IMR-90 (cell line): ENCODE results near the gene CD38. TPM values are rescaled to one million over a fixed set of nuclear protein-coding genes. Genes with fewer than 3 reads are reported as not detected.

ENCODE experiments used
- ATAC-seq: fragments of 200-7000 bp; cut with Tn5 transposase; 2 replicates; pipeline ENCODE4 v1.9.1; 2020; ENCODE audit warnings: low read depth, mild to moderate bottlenecking, moderate library complexity
- BruUV-seq: library from RNA; stranded (reverse); fragments of 400-500 nt; replicated peaks from 2 replicates; lab custom pipeline; 2021; lab: Mats Ljungman, UMichigan
- CTCF ChIA-PET: fragments of 300-600 bp; formaldehyde crosslinking; extraction: SDS; loops from one replicate; lab custom pipeline; 2021; ENCODE audit warnings: antibody characterized with exemption; lab: Yijun Ruan, JAX
- POLR2A ChIA-PET: fragments of 300-600 bp; sonication (Branson Sonifier 250); formaldehyde crosslinking; loops from one replicate; lab custom pipeline; 2022; ENCODE audit warnings: antibody characterized with exemption; ENCODE audit not compliant: unreplicated experiment; lab: Charles Lee
- DNase-seq: peaks from one replicate; pipeline ENCODE4 v3.0.0; 2013
- H2AFZ ChIP-seq: replicated peaks from 2 replicates; pipeline ENCODE3; 2013; ENCODE audit warnings: low read length, mild to moderate bottlenecking; ENCODE audit not compliant: poor library complexity
- H2AK5ac ChIP-seq: 2 replicates; pipeline ENCODE4 v1.6.1; 2013; ENCODE audit warnings: low read depth, low read length, inconsistent platforms
- H2AK9ac ChIP-seq: replicated peaks from 2 replicates; pipeline ENCODE3; 2013; ENCODE audit warnings: mild to moderate bottlenecking, low read depth, low read length, moderate library complexity; ENCODE audit not compliant: poor library complexity
- H2BK120ac ChIP-seq: 2 replicates; pipeline ENCODE4 v1.6.1; 2013; ENCODE audit warnings: low read depth, low read length, inconsistent platforms
- H2BK15ac ChIP-seq: 3 replicates; pipeline ENCODE4 v1.6.1; 2013; ENCODE audit warnings: low read depth, low read length, inconsistent platforms
- H2BK20ac ChIP-seq: 2 replicates; pipeline ENCODE4 v1.6.1; 2013; ENCODE audit warnings: low read depth, mild to moderate bottlenecking, inconsistent platforms, low read length, moderate library complexity
- H2BK5ac ChIP-seq: 2 replicates; pipeline ENCODE4 v1.6.1; 2013; ENCODE audit warnings: mild to moderate bottlenecking, low read depth, low read length, inconsistent platforms; ENCODE audit not compliant: poor library complexity, severe bottlenecking
- H3K14ac ChIP-seq: replicated peaks from 2 replicates; pipeline ENCODE4 v1.6.1; 2013; ENCODE audit warnings: low read depth, low read length, inconsistent platforms
- H3K18ac ChIP-seq: 2 replicates; pipeline ENCODE4 v1.6.1; 2013; ENCODE audit warnings: low read depth, low read length, control low read depth
- H3K23ac ChIP-seq: 2 replicates; pipeline ENCODE4 v1.6.1; 2013; ENCODE audit warnings: low read depth, low read length, inconsistent platforms
- H3K27ac ChIP-seq: 2 replicates; pipeline ENCODE4 v1.5.1; 2013; ENCODE audit warnings: mild to moderate bottlenecking, control low read depth, low read length; ENCODE audit not compliant: insufficient read depth
- H3K27me3 ChIP-seq: 2 replicates; pipeline ENCODE4 v1.6.1; 2013; ENCODE audit warnings: low read length; ENCODE audit not compliant: control insufficient read depth, insufficient read depth
- H3K36me3 ChIP-seq: 2 replicates; pipeline ENCODE4 v1.6.1; 2013; ENCODE audit warnings: low read length, mixed read lengths; ENCODE audit not compliant: control insufficient read depth, insufficient read depth
- H3K4ac ChIP-seq: 2 replicates; pipeline ENCODE4 v1.6.1; 2013; ENCODE audit warnings: low read depth, low read length, inconsistent platforms
- H3K4me1 ChIP-seq: 2 replicates; pipeline ENCODE4 v1.6.1; 2013; ENCODE audit warnings: low read length, mixed read lengths; ENCODE audit not compliant: control insufficient read depth, insufficient read depth
- H3K4me2 ChIP-seq: 2 replicates; pipeline ENCODE4 v1.6.1; 2013; ENCODE audit warnings: low read depth, mild to moderate bottlenecking, control low read depth, low read length, moderate library complexity
- H3K4me3 ChIP-seq: 2 replicates; pipeline ENCODE4 v1.5.1; 2013; ENCODE audit warnings: low read depth, mild to moderate bottlenecking, control low read depth, low read length, moderate library complexity; ENCODE audit not compliant: insufficient read depth
- H3K56ac ChIP-seq: 2 replicates; pipeline ENCODE4 v1.6.1; 2013; ENCODE audit warnings: low read length, inconsistent platforms; ENCODE audit not compliant: insufficient read depth; ENCODE audit errors: extremely low read depth
- H3K79me1 ChIP-seq, 2 experiments: 2 replicates each; pipeline ENCODE4 v1.6.1; 2013; ENCODE audit warnings: low read length in 2 of 2, inconsistent platforms in 1 of 2, low read depth in 1 of 2
- H3K9ac ChIP-seq: 2 replicates; pipeline ENCODE4 v1.6.1; 2013; ENCODE audit warnings: low read depth, low read length, control low read depth
- H3K9me1 ChIP-seq: 2 replicates; pipeline ENCODE4 v1.6.1; 2013; ENCODE audit warnings: low read length, inconsistent platforms; ENCODE audit not compliant: insufficient read depth
- H3K9me3 ChIP-seq: 2 replicates; pipeline ENCODE4 v1.6.1; 2013; ENCODE audit warnings: low read length; ENCODE audit not compliant: control insufficient read depth, insufficient read depth
- H4K20me1 ChIP-seq: 2 replicates; pipeline ENCODE4 v1.6.1; 2013; ENCODE audit warnings: low read length, inconsistent platforms; ENCODE audit not compliant: insufficient read depth
- H4K5ac ChIP-seq: 2 replicates; pipeline ENCODE4 v1.6.1; 2013; ENCODE audit warnings: mild to moderate bottlenecking, low read depth, low read length, control low read depth
- H4K8ac ChIP-seq, 2 experiments: 2 replicates each; pipeline ENCODE4 v1.6.1; 2013; ENCODE audit warnings: low read depth in 2 of 2, low read length in 2 of 2, control low read depth in 1 of 2, inconsistent platforms in 1 of 2
- H4K91ac ChIP-seq: 2 replicates; pipeline ENCODE4 v1.6.1; 2013; ENCODE audit warnings: low read depth, low read length, inconsistent platforms; ENCODE audit not compliant: insufficient read depth
- BHLHE40 ChIP-seq: fragments of 150-350 bp; IDR thresholded peaks from 2 replicates; pipeline ENCODE4 v1.6.1; 2016; ENCODE audit warnings: mild to moderate bottlenecking, low read depth, low read length
- CEBPB ChIP-seq: IDR thresholded peaks from 2 replicates; pipeline ENCODE4 v1.6.1; 2012; ENCODE audit warnings: low read depth, low read length, improper control_type of control experiment
- CHD1 ChIP-seq: IDR thresholded peaks from 2 replicates; pipeline ENCODE4 v1.6.1; 2012; ENCODE audit warnings: low read depth, low read length, improper control_type of control experiment
- FOS ChIP-seq: fragments of 150-350 bp; IDR thresholded peaks from 2 replicates; pipeline ENCODE4 v1.6.1; 2016; ENCODE audit warnings: low read depth, low read length
- MAFK ChIP-seq: IDR thresholded peaks from 2 replicates; pipeline ENCODE4 v1.6.1; 2012; ENCODE audit warnings: low read depth, low read length, improper control_type of control experiment
- MAZ ChIP-seq: IDR thresholded peaks from 2 replicates; pipeline ENCODE4 v1.6.1; 2012; ENCODE audit warnings: low read depth, mild to moderate bottlenecking, low read length, improper control_type of control experiment, moderate library complexity, borderline replicate concordance
- MXI1 ChIP-seq: IDR thresholded peaks from 2 replicates; pipeline ENCODE4 v1.6.1; 2012; ENCODE audit warnings: low read depth, mild to moderate bottlenecking, low read length, moderate library complexity, borderline replicate concordance
- NFE2L2 ChIP-seq: fragments of 150-350 bp; IDR thresholded peaks from 2 replicates; pipeline ENCODE4 v1.6.1; 2016; ENCODE audit warnings: low read depth, mild to moderate bottlenecking, low read length
- POLR2A ChIP-seq: IDR thresholded peaks from 2 replicates; pipeline ENCODE4 v1.6.1; 2012; ENCODE audit warnings: mild to moderate bottlenecking, low read depth, low read length
- RAD21 ChIP-seq: IDR thresholded peaks from 2 replicates; pipeline ENCODE4 v1.6.1; 2012; ENCODE audit warnings: low read length, improper control_type of control experiment
- RCOR1 ChIP-seq: IDR thresholded peaks from 2 replicates; pipeline ENCODE4 v1.6.1; 2012; ENCODE audit warnings: mild to moderate bottlenecking, low read length, improper control_type of control experiment; ENCODE audit not compliant: insufficient replicate concordance
- RFX5 ChIP-seq: IDR thresholded peaks from 2 replicates; pipeline ENCODE4 v1.8.0; 2012; ENCODE audit warnings: low read depth, mild to moderate bottlenecking, low read length, moderate library complexity
- SMC3 ChIP-seq: fragments of 150-350 bp; IDR thresholded peaks from 2 replicates; pipeline ENCODE4 v1.6.1; 2016; ENCODE audit warnings: low read depth, mild to moderate bottlenecking, antibody characterized with exemption, low read length, moderate library complexity
- USF2 ChIP-seq: fragments of 150-350 bp; IDR thresholded peaks from 2 replicates; pipeline ENCODE4 v1.6.1; 2017; ENCODE audit warnings: mild to moderate bottlenecking, antibody characterized with exemption, low read length, low read depth
- WGBS, 2 experiments: methylation state at CpG; one replicate each; pipeline versions ENCODE4 v1.1.5 to v1.1.7; 2013; ENCODE audit warnings: missing lambda C conversion rate in 2 of 2; ENCODE audit not compliant: insufficient read length in 1 of 2; ENCODE audit errors: extremely low coverage in 2 of 2; 5-methylcytosine and 5-hydroxymethylcytosine counted together
- dilution Hi-C: fragments of 300-500 bp; cut with HindIII; formaldehyde crosslinking; loops from one replicate; pipeline ENCODE4 v1.14.3; 2018; ENCODE audit warnings: low sequenced_read_pairs; ENCODE audit not compliant: unreplicated experiment
- in situ Hi-C: fragments of 300-500 bp; cut with MboI; formaldehyde crosslinking; loops from 3 replicates; pipeline ENCODE4 v1.14.3; 2019; ENCODE audit warnings: low sequenced_read_pairs, inconsistent platforms, mixed read lengths
- intact Hi-C: fragments of 100-400 bp; cut with micrococcal nuclease; formaldehyde crosslinking; loops from 2 replicates; pipeline ENCODE4 v1.10.0; 2022
- polyA plus RNA-seq, 3 experiments: library from polyadenylated mRNA; depleted of rRNA; stranded (reverse); fragments of >200 nt; gene quantifications; 2 replicates each; pipeline ENCODE4 v1.2.3, GENCODE V29; 2012; ENCODE audit warnings: low replicate concordance in 1 of 3
- total RNA-seq: library from RNA; depleted of rRNA; stranded (reverse); fragments of >200 nt; gene quantifications from 2 replicates; pipeline ENCODE4 v1.2.3, GENCODE V29; 2012
- TF ChIP-seq, protein P1 (sequence below): conservative IDR thresholded peaks from 2 replicates; pipeline ENCODE4 v1.5.1; 2012; ENCODE audit warnings: mild to moderate bottlenecking, low read depth, low read length, improper control_type of control experiment
- TF ChIP-seq, protein P2 (sequence below): fragments of 150-350 bp; IDR thresholded peaks from 2 replicates; pipeline ENCODE4 v1.6.1; 2016; ENCODE audit warnings: low read depth, mild to moderate bottlenecking, low read length, moderate library complexity, borderline replicate concordance

CD38 gene
- total and polyA plus RNA-seq, 2 of the 4 experiments (the other 2 are of a cell fraction) = not detected

- Histone ChIP-seq H3K14ac (no peak overlapping the region), H3K4ac (no peak overlapping the region), H3K23ac (no peak overlapping the region), H2BK15ac (no peak overlapping the region), H2BK20ac (no peak overlapping the region), H3K9ac (no peak overlapping the region), H3K9me1 (no peaks in the 10 kb centered on the region), H3K9me3 (no peaks in the 10 kb centered on the region), H2AK5ac (no peak overlapping the region), H3K27me3 (peaks cover 27% of the 10 kb centered on the region), H2BK5ac (no peak overlapping the region), H4K91ac (no peak overlapping the region), H4K8ac (no peak overlapping the region), H3K79me1 (no peaks in the 10 kb centered on the region), H4K5ac (no peak overlapping the region), H3K4me3 (no peak overlapping the region), H2AK9ac (no peak overlapping the region), H3K36me3 (no peaks in the 10 kb centered on the region), H4K20me1 (no peaks in the 10 kb centered on the region), H3K56ac (no peak overlapping the region), H3K4me1 (no peaks in the 10 kb centered on the region), H3K27ac (no peak overlapping the region), H2AFZ (no peak overlapping the region), H2BK120ac (no peak overlapping the region), H3K4me2 (no peak overlapping the region), H3K18ac (no peak overlapping the region)
- no TSS peak for BruUV-seq
- POLR2A ChIA-PET = no interaction called here
- intact Hi-C loops (no loop called here), dilution Hi-C loops (no loop called here), in situ Hi-C loops (no loop called here)
- DNase-seq = no peak
- CTCF ChIA-PET = no interaction called here
- TF ChIP-seq MAZ (no peak), CHD1 (no peak), USF2 (no peak), RAD21 (no peak), FOS (no peak), MAFK (no peak), RFX5 (no peak), MXI1 (no peak), NFE2L2 (no peak), RCOR1 (no peak), SMC3 (no peak), BHLHE40 (no peak), CEBPB (no peak), POLR2A (no peak)
- TF ChIP-seq, protein P1, sequence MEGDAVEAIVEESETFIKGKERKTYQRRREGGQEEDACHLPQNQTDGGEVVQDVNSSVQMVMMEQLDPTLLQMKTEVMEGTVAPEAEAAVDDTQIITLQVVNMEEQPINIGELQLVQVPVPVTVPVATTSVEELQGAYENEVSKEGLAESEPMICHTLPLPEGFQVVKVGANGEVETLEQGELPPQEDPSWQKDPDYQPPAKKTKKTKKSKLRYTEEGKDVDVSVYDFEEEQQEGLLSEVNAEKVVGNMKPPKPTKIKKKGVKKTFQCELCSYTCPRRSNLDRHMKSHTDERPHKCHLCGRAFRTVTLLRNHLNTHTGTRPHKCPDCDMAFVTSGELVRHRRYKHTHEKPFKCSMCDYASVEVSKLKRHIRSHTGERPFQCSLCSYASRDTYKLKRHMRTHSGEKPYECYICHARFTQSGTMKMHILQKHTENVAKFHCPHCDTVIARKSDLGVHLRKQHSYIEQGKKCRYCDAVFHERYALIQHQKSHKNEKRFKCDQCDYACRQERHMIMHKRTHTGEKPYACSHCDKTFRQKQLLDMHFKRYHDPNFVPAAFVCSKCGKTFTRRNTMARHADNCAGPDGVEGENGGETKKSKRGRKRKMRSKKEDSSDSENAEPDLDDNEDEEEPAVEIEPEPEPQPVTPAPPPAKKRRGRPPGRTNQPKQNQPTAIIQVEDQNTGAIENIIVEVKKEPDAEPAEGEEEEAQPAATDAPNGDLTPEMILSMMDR = no peak
- TF ChIP-seq, protein P2, sequence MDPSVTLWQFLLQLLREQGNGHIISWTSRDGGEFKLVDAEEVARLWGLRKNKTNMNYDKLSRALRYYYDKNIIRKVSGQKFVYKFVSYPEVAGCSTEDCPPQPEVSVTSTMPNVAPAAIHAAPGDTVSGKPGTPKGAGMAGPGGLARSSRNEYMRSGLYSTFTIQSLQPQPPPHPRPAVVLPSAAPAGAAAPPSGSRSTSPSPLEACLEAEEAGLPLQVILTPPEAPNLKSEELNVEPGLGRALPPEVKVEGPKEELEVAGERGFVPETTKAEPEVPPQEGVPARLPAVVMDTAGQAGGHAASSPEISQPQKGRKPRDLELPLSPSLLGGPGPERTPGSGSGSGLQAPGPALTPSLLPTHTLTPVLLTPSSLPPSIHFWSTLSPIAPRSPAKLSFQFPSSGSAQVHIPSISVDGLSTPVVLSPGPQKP = no peak
- WGBS, 2 experiments = 67% methylated on average over 1 of the region's 5 CpGs; no CpG with 5 or more reads in 1 of the 2 experiments
- no peak for ATAC-seq
These were observed 7.0 kb downstream of the CD38 start for GRCh38 chr4:15784959-15785634.
